Retinal pigment epithelial cell (primary cell): ENCODE results near the gene GMDS.
A peak's percentile ranks its signal among the peaks of the same experiment; 100 is the strongest.

Experiments
- DNase-seq: peaks from one replicate; pipeline ENCODE4 v3.0.0-alpha.2; 2010; ENCODE audit warnings: low read depth
- H3K4me3 ChIP-seq: 2 replicates; pipeline ENCODE4 v1.5.1; 2011; ENCODE audit warnings: mild to moderate bottlenecking, low read length, control low read depth, moderate library complexity
- TF ChIP-seq, protein P1 (sequence below): conservative IDR thresholded peaks from 2 replicates; pipeline ENCODE4 v1.5.1; 2011; ENCODE audit warnings: low read depth, low read length, control low read depth, inconsistent platforms

Gene GMDS

DNA sequence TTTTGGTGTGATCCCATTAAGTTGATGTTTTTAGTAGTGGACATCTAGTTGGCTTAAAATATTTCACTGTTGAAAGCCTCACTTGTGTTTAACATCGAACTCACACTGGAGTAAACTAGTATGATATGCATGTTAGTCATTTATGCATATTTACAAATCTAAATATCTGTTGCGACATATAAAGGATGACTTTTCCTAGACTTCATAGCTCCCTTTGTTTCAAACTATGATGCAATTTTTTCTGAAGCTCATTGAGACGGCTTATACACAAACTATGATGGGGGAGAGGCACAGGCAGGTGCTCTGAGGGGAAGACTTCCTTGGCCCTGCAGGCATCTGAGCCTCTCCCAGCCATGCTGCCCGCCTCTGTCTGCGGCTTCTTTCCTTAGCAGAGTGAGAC lies 647.5 kb downstream of the GMDS start:
- no peak overlapping the region for H3K4me3 ChIP-seq
- TF ChIP-seq, protein P1, sequence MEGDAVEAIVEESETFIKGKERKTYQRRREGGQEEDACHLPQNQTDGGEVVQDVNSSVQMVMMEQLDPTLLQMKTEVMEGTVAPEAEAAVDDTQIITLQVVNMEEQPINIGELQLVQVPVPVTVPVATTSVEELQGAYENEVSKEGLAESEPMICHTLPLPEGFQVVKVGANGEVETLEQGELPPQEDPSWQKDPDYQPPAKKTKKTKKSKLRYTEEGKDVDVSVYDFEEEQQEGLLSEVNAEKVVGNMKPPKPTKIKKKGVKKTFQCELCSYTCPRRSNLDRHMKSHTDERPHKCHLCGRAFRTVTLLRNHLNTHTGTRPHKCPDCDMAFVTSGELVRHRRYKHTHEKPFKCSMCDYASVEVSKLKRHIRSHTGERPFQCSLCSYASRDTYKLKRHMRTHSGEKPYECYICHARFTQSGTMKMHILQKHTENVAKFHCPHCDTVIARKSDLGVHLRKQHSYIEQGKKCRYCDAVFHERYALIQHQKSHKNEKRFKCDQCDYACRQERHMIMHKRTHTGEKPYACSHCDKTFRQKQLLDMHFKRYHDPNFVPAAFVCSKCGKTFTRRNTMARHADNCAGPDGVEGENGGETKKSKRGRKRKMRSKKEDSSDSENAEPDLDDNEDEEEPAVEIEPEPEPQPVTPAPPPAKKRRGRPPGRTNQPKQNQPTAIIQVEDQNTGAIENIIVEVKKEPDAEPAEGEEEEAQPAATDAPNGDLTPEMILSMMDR: no peak
- no peak for DNase-seq

DNA sequence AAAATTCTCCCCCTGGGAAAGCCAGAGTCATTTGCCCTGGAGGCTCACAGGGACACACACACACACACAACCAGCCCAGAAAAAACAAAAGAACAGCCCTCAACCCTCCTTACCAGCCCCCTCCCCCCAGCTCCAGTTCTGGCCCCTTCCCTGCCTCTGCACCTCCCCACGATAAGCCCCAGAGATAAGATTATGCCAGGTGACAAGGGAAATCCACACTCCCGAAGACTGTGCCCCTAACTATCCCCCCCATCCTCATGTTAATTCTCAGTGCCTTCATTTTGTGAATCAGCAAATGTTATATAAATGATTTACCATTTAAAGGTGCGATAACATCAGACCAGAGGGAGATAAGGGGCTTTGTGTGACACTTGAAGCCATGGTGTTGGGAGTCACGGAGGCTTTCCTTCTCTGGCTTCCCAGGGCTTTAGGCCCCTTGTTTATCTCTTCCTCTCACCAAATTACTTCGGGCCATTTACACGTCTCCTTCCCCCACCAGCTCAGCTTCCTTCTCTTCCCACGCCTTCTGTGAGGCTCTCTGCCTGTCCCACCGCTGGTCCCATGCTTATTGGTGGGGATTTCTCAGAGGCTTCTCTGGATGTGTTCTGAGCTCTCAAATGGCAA lies 648.2 kb downstream of the GMDS start:
- TF ChIP-seq, protein P1: no peak

DNA sequence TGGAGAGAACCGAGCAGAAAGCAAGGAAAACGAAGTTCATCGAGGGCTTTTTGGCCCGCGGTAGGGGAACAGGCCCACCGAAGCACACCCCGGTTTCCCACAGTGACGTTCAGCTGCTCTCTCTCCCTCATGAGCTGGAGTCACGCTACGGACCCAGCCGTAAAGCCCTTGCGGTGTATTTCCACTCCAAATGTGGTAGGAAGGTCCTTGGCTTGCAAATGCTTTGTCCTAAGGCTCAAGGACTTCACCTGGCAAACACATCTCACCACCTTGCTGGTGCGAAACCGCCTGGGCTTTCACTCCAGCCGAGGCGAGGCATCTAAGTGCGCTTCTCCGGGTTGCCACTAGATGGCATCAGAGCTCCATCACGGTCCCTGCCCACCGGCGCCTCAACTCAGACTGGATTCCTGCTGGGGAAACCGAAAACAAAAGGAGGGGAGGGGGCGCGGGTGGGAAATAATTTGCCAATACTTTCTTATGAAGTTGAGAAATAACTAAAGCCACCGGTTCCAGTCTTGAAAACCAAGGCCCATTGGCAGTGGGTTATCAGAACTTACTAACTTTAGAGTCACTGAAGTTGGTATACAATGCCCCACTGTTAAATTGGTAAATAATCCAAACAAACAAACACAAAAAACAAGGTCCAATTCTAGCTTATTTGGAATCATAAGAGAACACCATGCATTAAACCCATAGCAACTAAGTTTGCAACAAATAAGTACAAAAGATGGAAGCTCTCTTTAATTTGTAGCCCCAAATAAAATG lies 649.1 kb downstream of the GMDS start:
- no peak overlapping the region for H3K4me3 ChIP-seq
- DNase-seq: no peak
- TF ChIP-seq, protein P1: peak; percentile 89

More for the DNA sequence above, 648.2 kb downstream of the GMDS start:
- no peak for DNase-seq
- no peak overlapping the region for H3K4me3 ChIP-seq

DNA sequence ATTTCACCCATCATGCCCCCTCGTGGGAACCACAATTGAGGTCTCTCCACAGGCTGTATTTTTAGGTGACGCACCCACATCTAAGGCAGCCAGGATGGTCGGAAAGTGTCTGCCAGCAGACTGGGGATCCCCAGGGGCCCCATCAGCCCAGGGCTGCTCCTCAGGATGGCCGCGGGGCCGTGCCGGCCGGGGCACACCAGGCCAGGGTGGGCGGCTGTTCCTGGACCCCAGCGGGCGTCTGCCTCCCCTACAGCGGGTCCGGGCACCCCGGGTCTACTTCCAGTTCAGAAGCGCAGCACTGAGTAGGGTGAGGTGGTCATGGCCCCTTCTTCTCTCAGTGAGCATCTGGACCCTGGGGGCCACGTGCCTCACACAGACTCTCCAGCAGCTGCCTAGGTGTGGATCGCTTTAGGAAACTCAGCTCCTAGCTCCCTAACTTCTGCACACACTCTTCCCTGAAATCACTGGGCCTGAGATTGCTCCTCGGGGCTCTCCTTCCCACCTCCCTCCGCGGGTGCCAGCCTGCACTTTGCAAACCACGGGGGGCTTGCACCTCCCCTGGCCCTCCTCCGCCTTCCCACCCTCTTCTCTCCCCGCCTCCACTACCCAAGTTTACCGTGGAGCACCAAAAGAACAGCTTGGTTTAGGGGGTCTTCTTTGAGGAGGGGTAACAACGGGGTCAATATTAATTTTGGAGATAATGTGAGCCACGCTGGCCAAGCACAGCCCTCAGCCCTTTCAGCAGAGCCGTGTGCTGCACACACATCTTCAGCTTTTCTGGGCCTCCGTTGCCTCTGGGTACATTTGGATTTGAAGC lies 649.9 kb downstream of the GMDS start:
- TF ChIP-seq, protein P1: no peak
- DNase-seq: no peak
- H3K4me3 ChIP-seq: no peak overlapping the region

DNA sequence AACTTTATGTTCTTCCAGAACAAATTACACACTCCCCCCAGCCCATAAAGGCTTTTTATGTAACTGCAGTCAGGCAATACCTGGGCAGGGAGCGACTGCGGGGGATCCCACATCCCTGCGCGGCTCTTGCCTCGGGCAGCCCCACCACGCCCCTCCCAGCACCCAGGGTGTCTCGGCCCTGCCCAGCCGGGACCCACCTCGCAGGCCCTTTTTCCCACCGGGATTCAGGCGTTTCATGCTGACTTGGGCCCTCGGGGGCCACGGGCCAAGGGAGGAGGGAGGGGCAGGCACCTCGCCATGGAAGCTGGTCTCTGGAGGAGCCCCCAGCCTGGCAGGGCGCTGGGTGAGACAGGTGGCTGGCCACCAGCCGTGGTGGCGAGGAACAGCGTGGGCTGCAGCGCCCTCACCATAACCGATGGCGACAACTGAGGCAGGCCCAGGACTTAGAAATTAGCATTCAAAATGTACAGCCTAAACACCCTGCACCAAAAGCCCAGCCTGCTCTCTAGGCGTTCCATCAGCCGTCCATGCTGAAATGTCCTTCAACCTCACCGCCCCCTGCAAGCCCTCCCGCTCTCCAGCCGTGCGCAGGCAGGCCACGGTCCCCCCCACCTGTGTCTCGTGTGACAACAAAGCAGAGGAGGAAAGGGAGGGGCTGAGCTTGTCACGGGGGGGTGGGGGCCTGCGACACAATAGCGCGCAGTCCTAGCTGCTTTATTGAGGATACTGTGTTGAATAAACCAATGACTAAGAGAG lies 650.8 kb downstream of the GMDS start:
- no peak for DNase-seq
- TF ChIP-seq, protein P1: no peak
- no peak overlapping the region for H3K4me3 ChIP-seq

DNA sequence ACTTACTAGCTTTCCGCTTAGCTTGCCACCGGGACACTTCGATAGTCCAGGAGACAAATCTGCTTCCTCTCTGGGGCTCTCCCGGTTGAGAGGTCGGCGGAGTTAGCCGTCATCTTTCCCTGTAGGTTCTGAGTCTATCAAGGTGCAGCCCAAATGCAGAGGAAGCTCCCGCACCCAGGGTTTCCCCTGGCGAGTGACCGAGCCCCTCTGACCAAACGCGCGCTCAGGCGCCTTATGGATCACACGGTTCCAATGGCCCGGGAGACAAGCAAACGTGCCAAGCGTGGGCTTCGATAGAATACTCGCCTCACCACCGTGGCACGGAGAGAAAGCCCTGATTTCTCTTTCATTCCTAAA lies 651.5 kb downstream of the GMDS start:
- TF ChIP-seq, protein P1: no peak
- no peak for DNase-seq
- H3K4me3 ChIP-seq: no peak overlapping the region
